ENCODE measurements around the gene MGAT5B. TPM values are rescaled to one million over a fixed set of nuclear protein-coding genes. Genes with fewer than 3 reads are reported as not detected.

MGAT5B gene
- polyA plus RNA-seq, 1 donor: 1.5 TPM

DNA sequence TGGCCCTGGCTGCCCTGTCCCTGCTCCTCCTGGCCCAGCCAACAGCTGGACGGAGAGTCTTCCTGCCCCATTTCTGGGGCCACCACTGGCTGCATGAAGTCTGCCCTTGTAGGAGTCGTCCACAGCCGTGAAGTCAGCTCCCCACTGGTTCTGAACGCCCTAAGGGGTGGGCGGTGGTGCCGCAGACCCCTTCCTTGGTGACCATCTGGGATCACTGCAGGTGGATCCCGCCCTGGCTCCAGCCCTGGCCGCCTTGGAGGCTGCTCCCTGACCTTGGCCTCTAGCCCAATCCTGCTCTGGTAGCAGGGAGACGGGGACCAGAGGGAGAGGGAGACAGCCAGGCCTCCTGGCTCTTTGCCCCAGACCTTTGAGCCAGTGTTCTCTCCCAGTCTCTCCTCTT lies 35.4 kb downstream of the MGAT5B start:
- no peak for DNase-seq

DNA sequence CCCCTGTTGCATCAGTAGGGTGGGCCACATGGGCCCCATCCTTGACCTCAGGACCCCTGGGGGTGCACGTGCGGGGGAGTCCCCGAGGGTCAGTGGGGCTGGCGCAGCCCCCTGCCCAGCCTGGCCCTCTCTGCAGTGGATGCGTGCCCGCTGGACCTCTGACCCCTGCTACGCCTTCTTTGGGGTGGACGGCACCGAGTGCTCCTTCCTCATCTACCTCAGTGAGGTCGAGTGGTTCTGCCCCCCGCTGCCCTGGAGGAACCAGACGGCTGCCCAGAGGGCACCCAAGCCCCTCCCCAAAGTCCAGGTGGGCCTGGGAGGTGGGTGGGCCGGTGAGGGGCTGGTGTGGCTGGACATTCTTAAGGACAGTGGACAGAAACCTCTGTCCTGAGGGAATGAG lies 35.9 kb downstream of the MGAT5B start:
- no peak for DNase-seq

DNA sequence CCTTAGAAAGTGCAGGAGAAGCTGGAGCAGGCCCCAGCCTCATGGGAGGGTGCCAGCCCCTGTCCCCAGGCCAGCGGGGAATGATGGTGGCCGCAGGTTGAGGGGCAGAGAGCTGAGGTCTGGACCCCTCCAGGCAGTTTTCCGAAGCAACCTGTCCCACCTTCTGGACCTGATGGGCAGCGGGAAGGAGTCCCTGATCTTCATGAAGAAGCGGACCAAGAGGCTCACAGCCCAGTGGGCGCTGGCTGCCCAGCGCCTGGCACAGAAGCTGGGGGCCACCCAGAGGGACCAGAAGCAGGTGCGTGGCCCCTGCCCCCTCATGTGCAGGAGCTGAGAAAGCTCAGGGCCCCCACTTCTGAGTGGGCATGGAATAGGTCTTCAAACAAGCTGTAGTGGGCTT lies 36.8 kb downstream of the MGAT5B start:
- no peak for DNase-seq

DNA sequence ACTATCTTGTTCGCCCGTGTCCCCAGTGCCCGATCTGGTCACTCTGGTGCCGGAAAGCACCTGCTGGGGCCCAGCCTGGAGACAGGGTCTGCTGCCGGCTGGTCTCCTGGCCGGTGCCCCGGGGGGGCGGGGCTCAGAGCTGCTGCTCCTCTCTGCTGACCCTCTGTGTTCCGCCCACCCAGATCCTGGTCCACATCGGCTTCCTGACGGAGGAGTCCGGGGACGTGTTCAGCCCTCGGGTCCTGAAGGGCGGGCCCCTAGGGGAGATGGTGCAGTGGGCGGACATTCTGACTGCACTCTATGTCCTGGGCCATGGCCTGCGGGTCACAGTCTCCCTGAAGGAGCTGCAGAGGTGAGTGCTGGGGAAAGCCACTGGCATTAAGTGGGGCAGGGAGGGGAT lies 37.6 kb downstream of the MGAT5B start:
- no peak for DNase-seq

DNA sequence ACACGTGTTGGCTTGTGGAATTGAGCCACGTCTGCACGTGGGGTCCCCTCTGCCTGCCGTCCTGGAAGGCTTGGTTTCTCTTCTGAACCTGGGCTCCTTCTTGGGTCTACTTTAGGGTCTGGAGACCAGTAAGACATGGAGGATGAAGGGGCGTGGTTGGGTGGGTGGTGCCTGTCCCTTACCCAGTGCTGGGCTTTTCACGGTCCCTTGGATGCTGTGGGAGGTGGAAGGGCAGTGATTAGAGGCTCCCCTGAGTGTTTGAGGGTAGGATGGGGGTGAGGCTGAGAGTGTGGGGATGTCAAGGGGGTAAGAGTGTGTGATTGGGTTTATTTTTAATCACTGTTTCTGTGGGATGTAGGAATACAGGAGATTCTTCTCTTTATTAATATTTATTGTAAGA lies 38.3 kb downstream of the MGAT5B start:
- no peak for DNase-seq

DNA sequence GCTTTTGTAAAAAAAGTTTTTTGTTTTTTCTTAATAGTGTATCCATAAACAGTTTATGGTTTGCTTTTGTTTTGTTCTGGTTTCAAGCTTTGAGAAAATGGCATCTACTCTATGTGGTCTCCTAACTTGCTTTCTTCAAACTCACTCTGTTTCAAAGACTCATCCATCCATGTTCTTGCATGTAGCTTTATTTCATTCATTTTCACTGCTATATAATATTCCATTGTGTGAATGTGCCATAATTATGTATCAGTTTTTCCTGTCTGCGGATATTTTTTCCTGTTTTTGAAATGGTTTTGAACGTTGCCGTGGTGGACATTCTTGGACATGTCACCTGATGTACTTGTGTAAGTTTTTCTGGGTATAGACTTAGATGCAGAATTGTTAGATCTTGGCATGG lies 39.1 kb downstream of the MGAT5B start:
- DNase-seq: no peak

DNA sequence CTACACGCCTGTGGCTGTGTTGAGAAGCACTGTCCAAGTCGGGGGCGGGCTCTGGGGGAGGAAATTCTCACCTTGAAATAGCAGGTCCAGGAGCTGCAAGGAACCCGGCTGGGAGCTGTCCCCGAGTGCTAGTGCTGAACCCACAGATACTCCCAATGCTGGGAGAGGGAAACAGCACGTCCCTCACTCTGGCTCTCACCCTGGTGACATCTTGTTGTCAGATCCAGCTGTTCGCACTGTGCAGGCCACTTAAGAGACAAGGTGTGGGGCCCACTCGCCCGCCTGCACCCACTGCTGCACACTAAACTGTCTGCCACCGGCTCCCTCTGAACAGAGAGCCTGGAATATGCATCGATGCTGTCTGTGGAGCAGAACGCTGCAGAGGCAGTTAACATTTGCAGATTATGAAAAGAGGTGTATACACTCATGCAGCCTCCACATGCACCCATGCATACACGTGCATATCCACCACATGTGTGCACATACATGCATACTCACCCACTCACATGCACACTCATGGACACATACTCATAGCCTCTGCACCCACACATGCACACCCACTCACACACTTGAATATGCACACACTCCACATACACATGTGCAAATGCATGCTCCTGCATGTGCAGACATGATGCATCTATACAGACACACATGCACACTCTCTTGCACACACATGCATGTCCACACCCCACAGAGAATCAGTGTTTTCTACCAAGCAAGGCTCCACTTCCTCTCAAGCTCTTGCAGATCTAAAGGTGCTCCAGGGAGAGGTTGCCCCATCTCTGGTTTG lies 42.0 kb downstream of the MGAT5B start:
- peak; percentile 84 for DNase-seq

DNA sequence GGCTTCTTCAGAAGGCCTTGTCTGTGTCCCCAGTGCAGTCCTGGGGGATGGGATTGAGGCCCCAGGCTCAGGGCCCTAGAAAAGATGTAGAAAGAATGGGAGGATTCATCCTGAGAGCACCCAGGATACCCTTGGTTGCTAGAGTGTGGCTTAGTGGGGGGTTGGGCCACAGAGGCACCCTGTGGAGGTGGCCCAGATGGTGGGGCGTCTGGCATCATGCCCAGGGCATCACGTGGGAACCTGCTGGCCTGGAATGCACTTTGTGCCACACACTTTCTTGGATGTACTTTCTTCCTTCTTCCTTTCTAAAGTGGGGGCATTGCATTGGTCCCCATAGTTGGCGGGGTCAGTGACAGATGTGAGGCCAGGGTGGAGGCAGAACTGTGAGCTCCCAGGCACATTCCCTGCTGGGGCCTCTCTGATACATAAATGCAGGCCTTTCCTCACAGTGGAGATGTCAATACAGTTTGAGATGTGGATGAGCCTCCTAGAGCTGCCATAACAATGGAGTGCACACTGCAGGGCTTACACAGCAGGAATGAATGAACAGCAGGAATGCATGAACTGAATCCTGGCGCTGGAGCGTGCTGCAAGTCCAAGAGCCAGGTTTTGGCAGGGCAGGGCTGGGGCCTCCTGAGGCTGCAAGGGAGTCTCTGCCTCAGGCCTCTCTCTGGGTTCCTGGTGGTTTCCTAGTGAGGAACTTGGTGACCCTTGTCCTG lies 43.3 kb downstream of the MGAT5B start:
- no peak for DNase-seq

DNA sequence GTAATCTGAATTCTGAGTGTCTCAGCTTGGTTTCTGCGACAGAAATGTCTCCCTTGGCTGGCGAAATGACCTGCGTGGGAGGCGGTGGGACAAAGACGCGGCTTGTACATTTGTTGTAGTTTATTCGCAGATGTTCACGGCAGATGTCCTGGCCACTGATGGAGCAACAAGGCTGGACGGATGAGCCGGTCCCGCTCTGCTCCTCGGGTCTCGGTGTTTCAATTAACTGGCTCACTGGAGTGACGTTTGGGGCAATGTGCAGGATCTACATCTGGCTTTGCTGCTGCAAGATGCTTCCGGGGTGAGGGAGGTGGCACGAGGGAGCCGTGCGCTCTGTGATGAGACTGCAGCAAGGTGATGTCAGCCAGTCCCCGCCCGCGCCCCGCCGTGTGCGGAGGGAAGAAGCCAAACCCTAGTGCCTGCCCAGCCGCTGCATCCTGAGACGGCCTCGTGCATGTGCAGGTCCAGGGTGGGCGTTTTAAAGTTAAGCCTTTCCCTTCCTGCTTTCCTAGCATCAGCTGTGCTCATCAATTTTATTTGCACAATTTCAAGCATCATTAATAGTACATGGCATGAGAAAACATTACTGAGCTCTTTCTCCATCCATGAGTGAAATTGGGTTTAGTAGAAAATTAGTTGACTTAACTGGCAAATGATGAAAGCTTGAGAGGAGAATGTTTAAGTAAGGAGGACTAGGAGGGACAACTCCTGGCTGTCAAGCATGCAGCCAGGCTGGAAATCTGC lies 44.4 kb downstream of the MGAT5B start:
- DNase-seq: no peak

DNA sequence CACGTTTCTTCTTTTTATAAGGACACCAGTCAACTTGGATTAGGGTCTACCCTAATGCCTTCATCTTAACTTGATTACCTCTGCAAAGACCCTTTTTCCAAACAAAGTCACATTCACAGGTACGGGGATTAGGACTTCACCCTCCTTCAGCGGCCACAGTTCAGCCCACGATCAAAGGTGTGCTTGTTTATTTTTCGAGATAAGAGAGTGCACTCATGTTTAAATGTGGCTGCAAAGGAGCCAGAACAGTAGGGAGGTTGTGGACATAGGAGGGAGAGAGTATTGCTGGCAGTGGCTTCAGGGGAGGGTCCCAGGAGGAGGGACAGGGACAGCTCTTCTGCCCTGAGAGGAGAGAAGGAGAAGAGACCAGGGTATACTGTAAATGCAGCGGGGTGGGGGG lies 46.7 kb downstream of the MGAT5B start:
- no peak for DNase-seq

DNA sequence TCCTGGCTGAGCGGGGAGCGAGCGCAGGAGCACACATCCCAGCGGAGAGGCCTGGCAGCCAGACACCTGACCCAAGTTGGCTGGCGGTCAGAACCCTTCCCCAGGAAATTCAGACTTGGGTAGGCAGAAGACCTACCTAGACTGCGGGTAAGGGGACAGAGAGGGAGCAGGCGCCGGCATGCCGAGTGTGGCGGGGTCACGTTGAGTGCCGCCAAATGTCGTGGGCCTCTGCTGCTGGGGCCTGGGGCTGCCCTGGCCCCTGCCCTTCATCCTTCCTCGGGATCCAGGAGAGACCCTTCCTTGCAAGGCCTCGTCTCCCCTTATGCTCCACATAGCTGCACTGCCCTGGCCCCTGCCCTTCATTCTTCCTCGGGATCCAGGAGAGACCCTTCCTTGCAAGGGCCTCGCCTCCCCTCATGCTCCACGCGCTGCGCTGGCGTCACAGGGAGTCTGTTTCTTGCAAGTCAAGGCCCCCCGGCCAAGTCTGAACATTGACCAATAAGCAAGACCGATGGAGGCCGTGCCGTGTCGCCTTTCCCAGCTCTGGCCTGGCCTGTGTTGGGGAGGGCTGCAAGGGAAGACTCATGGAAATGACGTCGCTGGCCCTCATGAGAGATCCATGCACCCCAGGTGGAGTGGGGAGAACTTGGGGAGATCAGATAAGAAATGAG lies 47.8 kb downstream of the MGAT5B start:
- DNase-seq: no peak

DNA sequence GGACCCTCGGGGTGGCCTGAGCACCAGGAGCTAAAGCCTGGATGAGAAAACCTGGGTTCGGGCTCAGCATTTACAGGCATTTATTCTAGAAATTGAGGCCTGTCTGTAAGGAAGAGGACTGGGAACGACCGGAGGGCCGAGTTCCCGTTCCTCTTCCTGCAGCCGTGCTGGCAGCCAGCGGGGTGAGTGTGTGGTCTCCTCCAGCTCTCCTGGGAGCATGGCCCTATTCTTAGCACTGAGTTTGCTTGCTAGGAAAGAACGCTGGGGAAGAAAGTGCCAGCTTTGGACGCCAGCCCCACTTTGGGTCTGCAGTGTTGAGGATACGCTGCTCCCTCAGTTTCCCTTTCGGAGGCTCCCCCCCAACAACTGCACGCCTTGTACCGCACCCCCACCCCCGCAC lies 49.6 kb downstream of the MGAT5B start:
- DNase-seq: no peak

DNA sequence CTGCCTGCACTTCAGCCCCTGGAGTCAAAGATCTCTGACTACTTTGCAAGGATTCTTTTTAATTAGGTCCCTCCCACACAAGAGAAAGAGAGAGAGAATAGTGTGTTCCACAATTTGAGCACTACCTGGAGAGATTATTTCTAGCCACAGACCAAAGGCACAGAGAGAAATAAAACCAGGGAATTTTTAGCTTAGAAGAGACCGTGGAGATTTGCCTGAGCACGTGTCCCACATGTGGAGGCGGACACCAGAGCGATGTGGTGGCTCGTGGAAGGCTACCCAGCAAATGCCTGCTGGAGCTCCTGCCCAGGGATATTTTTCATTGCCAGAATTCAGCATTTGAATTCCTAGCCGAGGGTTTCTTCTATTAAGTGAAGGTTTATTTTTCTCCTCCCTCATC lies 50.6 kb downstream of the MGAT5B start:
- no peak for DNase-seq

DNA sequence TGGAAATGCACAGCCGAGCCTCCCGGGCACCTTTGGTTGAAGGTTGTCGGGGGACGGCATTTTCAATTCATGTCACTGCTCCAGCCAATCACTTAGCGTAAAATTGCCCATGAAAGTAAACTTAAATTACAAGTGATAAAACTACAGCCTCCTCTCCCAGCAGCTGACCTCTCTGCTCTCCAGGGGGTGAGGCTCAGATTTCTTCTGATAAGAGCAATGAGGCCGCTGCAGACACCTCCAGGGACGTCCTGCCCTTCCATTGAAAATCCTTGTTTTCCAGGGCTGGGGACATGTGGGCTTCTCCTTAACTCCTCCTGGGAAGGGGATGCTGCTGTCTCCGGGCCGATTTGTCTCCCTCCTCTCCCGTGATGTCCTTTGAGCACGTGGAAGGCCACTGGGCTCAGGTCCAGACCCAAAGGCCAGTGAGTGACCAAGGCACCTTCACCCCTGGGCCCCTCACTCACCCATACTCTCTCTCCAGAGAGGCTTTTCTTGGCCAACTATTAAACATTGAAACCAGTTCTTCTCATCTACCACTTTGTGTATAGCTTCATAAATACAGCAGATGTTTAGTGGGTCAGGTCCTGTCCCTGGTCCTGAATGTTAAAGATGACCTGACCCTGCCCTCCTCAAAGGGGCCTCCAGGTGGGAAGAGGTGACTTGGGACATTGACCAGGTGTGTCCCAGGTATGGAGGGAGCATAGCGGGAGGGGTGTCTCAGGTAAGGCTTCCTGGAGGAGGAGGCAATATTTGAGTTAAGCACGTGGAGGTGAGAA lies 52.3 kb downstream of the MGAT5B start:
- DNase-seq: no peak

DNA sequence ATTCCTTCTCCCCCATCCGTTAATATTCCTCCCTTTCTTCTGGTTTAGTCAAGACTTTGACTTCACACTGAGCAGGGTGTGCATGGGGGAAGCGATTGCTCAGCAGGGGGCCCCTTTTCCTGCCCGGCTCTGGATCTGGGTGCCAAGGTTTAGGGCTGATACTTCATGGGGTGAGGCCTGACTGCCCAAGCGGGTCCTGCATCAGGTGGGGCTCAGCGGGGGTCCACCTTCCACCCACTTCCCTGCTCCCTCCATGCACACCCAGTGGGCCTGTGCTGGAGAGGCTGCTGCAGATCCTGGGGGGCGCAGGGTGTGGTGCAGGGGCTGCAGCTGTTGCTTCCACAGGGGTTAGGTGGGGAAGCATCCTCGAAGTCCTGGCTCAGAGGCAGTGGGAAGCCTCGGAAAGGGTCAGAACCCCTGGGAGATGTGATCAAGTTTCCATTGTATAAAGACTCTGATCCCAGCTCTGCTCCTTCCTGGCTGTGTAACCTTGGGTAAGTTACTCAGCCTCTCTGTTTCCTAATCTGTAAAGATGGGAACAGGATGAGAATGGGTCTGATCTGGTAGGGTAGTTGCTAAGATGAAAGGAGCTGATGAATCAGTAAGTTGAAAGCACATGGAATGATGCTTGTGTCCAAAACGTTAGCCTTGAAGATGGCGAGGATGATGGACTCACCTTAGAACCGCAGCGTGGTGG lies 53.3 kb downstream of the MGAT5B start:
- DNase-seq: no peak

DNA sequence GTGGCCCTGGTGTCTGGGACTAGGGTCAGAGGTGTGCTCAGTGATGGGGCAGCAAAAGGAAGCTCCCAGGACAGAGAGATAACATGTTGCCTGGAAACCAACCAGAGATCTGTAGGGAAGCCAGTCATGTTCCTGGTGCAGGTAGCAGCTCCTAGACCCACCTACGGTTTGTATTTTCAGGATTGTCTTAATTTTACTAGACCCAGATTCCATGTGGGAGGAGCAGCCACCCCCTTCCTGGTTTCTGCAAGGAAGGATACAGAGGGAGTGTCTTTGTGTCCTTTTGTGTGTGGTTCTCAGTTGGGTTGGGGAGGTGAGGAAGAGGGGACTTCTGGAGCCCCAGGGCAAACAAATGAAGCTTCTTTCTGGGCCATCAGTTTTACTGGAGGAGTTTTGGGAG lies 53.9 kb downstream of the MGAT5B start:
- no peak for DNase-seq

DNA sequence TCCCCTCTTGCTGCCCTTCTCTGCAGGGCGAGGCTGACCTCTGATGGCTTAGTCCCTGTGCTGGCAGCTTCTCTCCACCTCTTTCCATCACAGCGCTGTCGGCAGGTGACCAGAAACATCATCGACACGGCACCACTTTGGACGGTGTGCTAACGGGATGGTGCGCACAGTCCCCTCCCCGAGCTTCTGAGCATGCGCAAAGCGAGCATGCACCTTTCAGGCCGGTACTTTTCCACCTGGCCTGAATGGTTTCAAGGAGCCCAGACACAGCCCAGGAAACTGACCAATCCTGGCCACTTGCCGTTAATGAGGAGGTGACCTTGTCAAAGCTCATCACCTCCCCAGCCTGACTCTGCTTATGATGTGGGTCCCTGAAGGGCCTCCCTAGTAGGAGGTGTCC lies 54.8 kb downstream of the MGAT5B start:
- DNase-seq: no peak

DNA sequence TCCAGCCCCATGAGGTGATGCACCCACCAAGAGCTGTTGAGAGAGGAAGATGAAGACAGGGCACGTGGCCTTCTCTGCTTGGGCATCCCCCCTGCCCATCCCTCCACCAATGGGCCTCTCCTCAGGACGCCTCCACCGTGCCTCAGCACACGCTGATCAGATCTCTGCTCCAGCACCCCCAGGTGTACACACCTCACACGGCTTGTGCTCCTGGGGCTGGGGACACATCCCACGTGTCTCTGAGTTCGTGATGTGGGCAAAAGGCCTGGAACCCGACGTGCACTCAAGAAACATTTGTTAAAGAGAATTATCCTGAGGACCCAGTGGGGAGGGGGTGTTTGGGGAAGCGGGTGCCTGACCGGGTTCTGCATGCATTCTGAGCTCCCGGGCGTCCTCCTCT lies 55.3 kb downstream of the MGAT5B start:
- no peak for DNase-seq

DNA sequence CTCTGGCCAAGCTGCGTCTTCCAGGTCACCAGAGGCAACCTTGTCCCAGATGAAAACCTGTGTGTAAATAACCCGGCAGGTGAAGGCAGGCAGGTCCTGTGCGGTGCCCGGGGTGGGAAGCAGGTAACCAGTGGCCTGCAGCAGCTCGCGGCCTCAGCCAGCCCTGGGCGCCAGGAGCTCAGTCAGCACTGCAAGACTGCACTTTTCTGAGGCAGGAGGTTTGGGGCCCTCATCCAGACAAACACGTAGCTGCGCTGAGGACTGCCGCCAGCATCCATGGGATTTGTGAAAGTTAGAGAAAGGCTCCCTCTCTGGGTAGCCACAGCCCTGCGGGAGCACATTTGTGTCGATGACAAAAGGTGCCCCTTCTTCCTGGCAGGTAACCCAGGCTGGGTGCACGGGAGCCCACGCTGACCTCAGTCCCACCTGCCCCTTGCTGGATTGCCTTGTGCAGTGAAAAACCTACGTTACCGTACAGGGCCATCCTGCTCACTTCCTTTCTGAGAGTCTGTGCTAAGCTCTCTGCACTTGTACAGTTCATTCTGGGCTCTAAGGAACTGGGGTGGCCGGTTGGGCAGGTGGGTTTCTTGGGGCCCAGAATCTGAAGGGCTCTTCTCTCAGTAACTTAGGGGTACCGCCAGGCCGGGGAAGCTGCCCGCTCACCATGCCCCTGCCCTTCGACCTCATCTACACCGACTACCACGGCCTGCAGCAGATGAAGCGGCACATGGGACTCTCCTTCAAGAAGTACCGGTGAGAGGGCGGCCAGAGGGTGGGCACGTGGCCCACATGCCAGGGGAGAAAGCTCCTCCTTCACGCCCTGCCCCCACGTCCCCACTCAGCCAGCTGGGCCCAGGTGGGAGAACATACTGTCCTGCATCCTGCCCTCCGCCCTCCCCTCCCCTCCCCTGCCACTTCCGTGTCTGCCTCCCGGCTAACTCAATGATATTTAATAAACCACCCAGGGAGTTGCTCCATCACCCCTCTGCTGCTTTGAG lies 56.4 kb downstream of the MGAT5B start:
- no peak for DNase-seq

DNA sequence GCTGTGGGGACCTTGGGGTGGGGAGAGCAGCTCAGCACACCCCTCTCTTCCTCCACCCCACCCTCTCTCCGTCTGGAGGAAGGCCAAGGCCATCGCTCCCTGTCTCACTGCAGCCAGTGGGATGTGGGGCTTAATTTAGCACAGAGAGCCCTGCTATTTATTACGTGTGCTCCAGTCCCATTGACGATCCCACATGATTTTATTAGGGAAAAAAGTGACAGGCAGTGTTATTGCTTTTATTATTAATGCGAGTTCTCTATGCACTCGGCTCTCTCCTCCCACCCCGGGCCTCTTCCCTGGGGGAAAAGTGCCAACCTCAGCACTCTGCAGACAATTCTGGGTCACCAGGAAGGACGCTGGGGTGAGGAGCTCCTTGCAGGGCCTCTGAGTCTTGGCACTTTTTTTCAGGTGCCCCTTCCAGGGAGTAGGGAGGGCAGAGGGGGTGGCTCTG lies 57.3 kb downstream of the MGAT5B start:
- no peak for DNase-seq
